SJSA1 (cell line): Measurements from ENCODE around the gene ADIPOR1. TPM values are rescaled to one million over a fixed set of nuclear protein-coding genes. Genes with fewer than 3 reads are reported as not detected.
"Not testable (repeated sequence)": the region's sequence is repeated elsewhere in the genome, so short reads cannot be mapped to it uniquely, and the experiment has no call there.

Experiments used
- DNase-seq, 2 experiments: peaks; one replicate each; pipeline ENCODE4 v3.0.0-alpha.2; 2015 to 2020; ENCODE audit warnings: low spot score in 2 of 2, low read depth in 1 of 2
- H3K27ac ChIP-seq: fragments of 250-450 bp; sonication (Bioruptor Pico); 2 replicates; pipeline ENCODE4 v1.5.1; 2020; ENCODE audit warnings: mild to moderate bottlenecking, moderate library complexity
- H3K27me3 ChIP-seq: fragments of 250-450 bp; sonication (Bioruptor Pico); replicated peaks from 2 replicates; pipeline ENCODE4 v1.5.1; 2020; ENCODE audit warnings: mild to moderate bottlenecking, moderate library complexity
- H3K36me3 ChIP-seq: fragments of 250-450 bp; sonication (Bioruptor Pico); 2 replicates; pipeline ENCODE4 v1.5.1; 2020; ENCODE audit warnings: mild to moderate bottlenecking
- H3K4me1 ChIP-seq: fragments of 250-450 bp; sonication (Bioruptor Pico); replicated peaks from 2 replicates; pipeline ENCODE4 v1.6.1; 2021; ENCODE audit warnings: mild to moderate bottlenecking
- H3K4me3 ChIP-seq: fragments of 250-450 bp; sonication (Bioruptor Pico); 2 replicates; pipeline ENCODE4 v1.5.1; 2020; ENCODE audit warnings: mild to moderate bottlenecking
- H3K9me3 ChIP-seq: fragments of 250-450 bp; sonication (Bioruptor Pico); replicated peaks from 2 replicates; pipeline ENCODE4 v1.5.1; 2020; ENCODE audit warnings: mild to moderate bottlenecking
- total RNA-seq: library from RNA; depleted of rRNA; stranded (reverse); fragments of >200 nt; shearing (Covaris generic); gene quantifications from 2 replicates; pipeline ENCODE4 v1.2.3, GENCODE V29; 2014

The ADIPOR1 gene
- total RNA-seq, 1 experiment from 2014 or later = 126 TPM

- H3K36me3 ChIP-seq = no peaks in the 10 kb centered on the region
- peaks cover 44% of the 10 kb centered on the region for H3K27me3 ChIP-seq
- H3K4me3 ChIP-seq = no peak overlapping the region
- H3K27ac ChIP-seq = no peak overlapping the region
- H3K9me3 ChIP-seq = no peaks in the 10 kb centered on the region
- no peak for DNase-seq
- H3K4me1 ChIP-seq = no peaks in the 10 kb centered on the region
These were observed 29.1 kb upstream of the ADIPOR1 start for GRCh38 chr1:202987255-202987654.

- DNase-seq, H3K9me3 ChIP-seq, H3K4me3 ChIP-seq: not testable (repeated sequence)
These were observed 28.0 kb upstream of the ADIPOR1 start for GRCh38 chr1:202986120-202986519.

GRCh38 chr1:202982715-202983430 is 24.8 kb upstream of the ADIPOR1 start:
- no peaks in the 10 kb centered on the region for H3K4me1 ChIP-seq
- peaks cover 52% of the 10 kb centered on the region for H3K27me3 ChIP-seq
- no peak for DNase-seq
- H3K27ac ChIP-seq = no peak overlapping the region
- no peaks in the 10 kb centered on the region for H3K36me3 ChIP-seq
- H3K9me3 ChIP-seq = no peaks in the 10 kb centered on the region
- no peak overlapping the region for H3K4me3 ChIP-seq

More at GRCh38 chr1:202986120-202986519, 28.0 kb upstream of the ADIPOR1 start:
- H3K27ac ChIP-seq, H3K4me1 ChIP-seq, H3K36me3 ChIP-seq: not testable (repeated sequence)
- peaks cover 37% of the 10 kb centered on the region for H3K27me3 ChIP-seq

GRCh38 chr1:202981939-202982338 is 23.8 kb upstream of the ADIPOR1 start:
- Histone ChIP-seq H3K9me3 (no peaks in the 10 kb centered on the region), H3K36me3 (no peaks in the 10 kb centered on the region), H3K4me3 (no peak overlapping the region), H3K4me1 (no peaks in the 10 kb centered on the region), H3K27me3 (peaks cover 61% of the 10 kb centered on the region), H3K27ac (no peak overlapping the region)
- no peak for DNase-seq

GRCh38 chr1:202979459-202979858 is 21.3 kb upstream of the ADIPOR1 start:
- no peaks in the 10 kb centered on the region for H3K9me3 ChIP-seq
- H3K4me1 ChIP-seq = no peaks in the 10 kb centered on the region
- H3K4me3 ChIP-seq = no peak overlapping the region
- H3K27me3 ChIP-seq = peaks cover 61% of the 10 kb centered on the region
- no peak for DNase-seq
- H3K36me3 ChIP-seq = no peaks in the 10 kb centered on the region
- H3K27ac ChIP-seq = no peak overlapping the region

GRCh38 chr1:202976633-202977032 is 18.5 kb upstream of the ADIPOR1 start:
- H3K27me3 ChIP-seq = peaks cover 72% of the 10 kb centered on the region
- H3K27ac ChIP-seq = no peak overlapping the region
- H3K4me3 ChIP-seq = no peak overlapping the region
- no peaks in the 10 kb centered on the region for H3K9me3 ChIP-seq
- no peaks in the 10 kb centered on the region for H3K36me3 ChIP-seq
- DNase-seq = no peak
- H3K4me1 ChIP-seq = no peaks in the 10 kb centered on the region

GRCh38 chr1:202974856-202975255 is 16.7 kb upstream of the ADIPOR1 start:
- H3K27ac ChIP-seq = no peak overlapping the region
- H3K4me1 ChIP-seq = no peaks in the 10 kb centered on the region
- H3K27me3 ChIP-seq = peaks cover 58% of the 10 kb centered on the region
- no peak for DNase-seq
- no peak overlapping the region for H3K4me3 ChIP-seq
- no peaks in the 10 kb centered on the region for H3K9me3 ChIP-seq
- H3K36me3 ChIP-seq = no peaks in the 10 kb centered on the region

GRCh38 chr1:202972046-202972445 is 13.9 kb upstream of the ADIPOR1 start:
- Histone ChIP-seq H3K4me1 (peaks cover 5% of the 10 kb centered on the region), H3K36me3 (no peaks in the 10 kb centered on the region), H3K4me3 (no peak overlapping the region), H3K27ac (no peak overlapping the region), H3K27me3 (peaks cover 32% of the 10 kb centered on the region), H3K9me3 (no peaks in the 10 kb centered on the region)
- no peak for DNase-seq

- peak in 1 of 2 experiments; percentile 43 for DNase-seq
- Histone ChIP-seq H3K36me3 (peaks cover 3% of the 10 kb centered on the region), H3K4me3 (no peak overlapping the region), H3K9me3 (no peaks in the 10 kb centered on the region), H3K27ac (no peak overlapping the region), H3K27me3 (peaks cover 10% of the 10 kb centered on the region), H3K4me1 (peaks cover 11% of the 10 kb centered on the region)
These were observed 10.8 kb upstream of the ADIPOR1 start for GRCh38 chr1:202968895-202969295.

GRCh38 chr1:202968351-202968750 is 10.2 kb upstream of the ADIPOR1 start:
- no peak overlapping the region for H3K4me3 ChIP-seq
- H3K27me3 ChIP-seq = peaks cover 4% of the 10 kb centered on the region; the same call in 1 of the 2 replicates
- H3K9me3 ChIP-seq = no peaks in the 10 kb centered on the region
- H3K27ac ChIP-seq = no peak overlapping the region
- H3K36me3 ChIP-seq = peaks cover 9% of the 10 kb centered on the region
- peaks cover 11% of the 10 kb centered on the region for H3K4me1 ChIP-seq
- no peak for DNase-seq

GRCh38 chr1:202967684-202968281 is 9.7 kb upstream of the ADIPOR1 start:
- no peaks in the 10 kb centered on the region for H3K9me3 ChIP-seq
- H3K4me1 ChIP-seq = peaks cover 11% of the 10 kb centered on the region
- DNase-seq = no peak
- H3K4me3 ChIP-seq = peak overlapping the region; percentile 64
- H3K27ac ChIP-seq = no peak overlapping the region
- no peaks in the 10 kb centered on the region for H3K27me3 ChIP-seq
- peaks cover 11% of the 10 kb centered on the region for H3K36me3 ChIP-seq

GRCh38 chr1:202966006-202966898 is 8.1 kb upstream of the ADIPOR1 start:
- H3K36me3 ChIP-seq = peaks cover 20% of the 10 kb centered on the region
- H3K4me3 ChIP-seq = peak overlapping the region; percentile 64
- H3K27ac ChIP-seq = no peak overlapping the region
- DNase-seq = no peak
- peaks cover 11% of the 10 kb centered on the region for H3K4me1 ChIP-seq
- no peaks in the 10 kb centered on the region for H3K27me3 ChIP-seq
- no peaks in the 10 kb centered on the region for H3K9me3 ChIP-seq

- H3K27me3 ChIP-seq = no peaks in the 10 kb centered on the region
- no peak for DNase-seq
- no peaks in the 10 kb centered on the region for H3K9me3 ChIP-seq
- H3K27ac ChIP-seq = no peak overlapping the region
- H3K36me3 ChIP-seq = peaks cover 20% of the 10 kb centered on the region
- H3K4me1 ChIP-seq = peaks cover 11% of the 10 kb centered on the region
- H3K4me3 ChIP-seq = no peak overlapping the region
These were observed 7.3 kb upstream of the ADIPOR1 start for GRCh38 chr1:202965422-202965821.
